Astrocyte of the spinal cord (primary cell): ENCODE results near the gene EIF3B.
"Not testable (repeated sequence)": the region's sequence is repeated elsewhere in the genome, so short reads cannot be mapped to it uniquely, and the experiment has no call there.

Experiments
- DNase-seq: peaks from one replicate; pipeline ENCODE4 v3.0.0; 2011; ENCODE audit warnings: low read depth, low spot score
- H3K4me3 ChIP-seq: 2 replicates; pipeline ENCODE4 v1.5.1; 2011; ENCODE audit warnings: low read depth, mild to moderate bottlenecking, low read length, moderate library complexity
- CTCF ChIP-seq: IDR thresholded peaks from 2 replicates; pipeline ENCODE4 v1.5.1; 2012; ENCODE audit warnings: low read depth, mild to moderate bottlenecking, low read length, inconsistent platforms
- in situ Hi-C: cut with HindIII; loops from 2 replicates; pipeline ENCODE4 v1.10.0; 2017; ENCODE audit warnings: low sequenced_read_pairs

The EIF3B gene

GRCh38 chr7:2321020-2321419 is 33.6 kb upstream of the EIF3B start:
- TF ChIP-seq CTCF = peak; percentile 21
- H3K4me3 ChIP-seq = no peak overlapping the region
- in situ Hi-C loops = no loop called here
- DNase-seq = no peak

DNA sequence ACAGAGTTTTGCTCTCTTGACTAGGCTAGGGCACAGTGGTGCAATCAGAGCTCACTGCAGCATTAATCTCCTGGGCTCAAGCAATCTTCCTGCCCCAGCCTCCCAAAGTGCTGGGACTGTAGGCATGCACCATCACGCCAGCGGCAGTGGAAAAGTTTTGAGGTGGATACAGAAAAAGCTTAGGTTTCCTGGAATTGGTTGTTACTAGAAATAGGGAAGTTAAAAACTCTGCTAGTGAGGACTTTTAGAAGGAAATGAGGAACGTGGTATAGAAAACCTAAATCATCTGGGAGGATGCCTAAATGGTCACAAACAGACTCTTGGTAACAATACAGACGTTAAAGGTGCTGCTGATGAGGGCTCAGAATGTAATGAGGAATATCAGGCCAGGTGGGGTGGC is 29.5 kb upstream of the EIF3B start:
- in situ Hi-C loops = no loop called here
- no peak for TF ChIP-seq CTCF
- DNase-seq = no peak
- H3K4me3 ChIP-seq = no peak overlapping the region

DNA sequence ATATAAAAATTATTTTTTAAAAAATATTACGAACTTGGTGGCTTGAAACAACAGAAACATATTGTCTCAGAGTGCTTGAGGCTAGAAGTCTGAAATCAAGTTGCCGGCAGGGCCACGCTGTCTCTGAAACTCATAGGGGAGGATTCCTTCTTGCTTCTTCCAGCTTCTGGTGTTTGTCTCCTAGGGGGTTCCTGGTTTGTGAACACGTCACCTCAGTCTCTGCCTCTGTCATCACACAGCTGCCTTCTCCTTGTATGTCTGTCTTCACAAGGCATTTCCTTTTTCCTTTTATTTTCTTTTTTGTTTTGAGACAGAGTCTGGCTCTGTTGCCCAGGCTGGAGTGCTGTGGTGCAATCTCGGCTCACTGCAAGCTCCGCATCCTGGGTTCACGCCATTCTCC is 27.7 kb upstream of the EIF3B start:
- DNase-seq = no peak
- in situ Hi-C loops = no loop called here
- TF ChIP-seq CTCF = no peak
- no peak overlapping the region for H3K4me3 ChIP-seq

DNA sequence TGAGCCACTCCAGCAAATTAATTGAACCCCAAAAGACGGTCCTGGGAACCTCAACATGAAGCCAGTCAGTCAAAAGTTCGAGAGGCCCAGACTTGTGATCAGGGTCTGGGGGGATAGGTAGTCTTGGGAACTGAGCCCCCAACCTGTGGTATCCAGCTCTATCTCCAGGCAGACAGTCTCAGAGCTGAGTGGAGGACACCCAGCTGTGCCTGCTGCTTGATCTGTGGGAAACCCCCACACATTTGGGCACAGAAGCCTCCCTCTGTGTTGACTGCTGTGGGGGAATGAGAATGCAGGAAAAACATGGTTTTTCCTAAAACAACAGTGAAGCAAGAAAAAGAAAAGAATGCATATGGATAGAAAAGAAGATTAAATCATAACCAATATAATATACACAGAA is 24.1 kb upstream of the EIF3B start:
- no peak for DNase-seq
- in situ Hi-C loops = no loop called here
- H3K4me3 ChIP-seq = no peak overlapping the region

DNA sequence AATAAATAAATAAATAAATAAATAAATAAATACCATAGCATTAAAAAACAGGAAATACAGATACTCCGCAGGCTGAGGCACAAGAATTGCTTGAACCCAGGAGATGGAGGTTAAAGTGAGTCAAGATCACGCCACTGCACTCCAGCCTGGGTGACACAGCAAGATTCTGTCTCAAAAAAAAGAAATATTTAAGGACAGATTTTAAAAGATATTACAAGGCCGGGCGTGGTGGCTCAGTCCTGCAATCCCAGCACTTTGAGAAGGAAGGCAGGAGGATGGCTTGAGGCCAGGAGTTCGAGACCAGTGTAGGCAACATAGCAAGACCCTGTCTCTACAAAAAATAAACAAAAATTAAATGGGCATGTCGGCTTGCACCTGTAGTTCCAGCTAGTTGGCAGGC is 22.9 kb upstream of the EIF3B start:
- no peak overlapping the region for H3K4me3 ChIP-seq
- TF ChIP-seq CTCF = no peak
- in situ Hi-C loops = no loop called here
- DNase-seq = no peak

More for the DNA sequence above, 24.1 kb upstream of the EIF3B start:
- no peak for TF ChIP-seq CTCF

- not testable (repeated sequence) for DNase-seq, H3K4me3 ChIP-seq
These were observed 21.9 kb upstream of the EIF3B start for GRCh38 chr7:2332606-2333231.

GRCh38 chr7:2336626-2337299 is 17.9 kb upstream of the EIF3B start:
- no peak for DNase-seq
- no peak overlapping the region for H3K4me3 ChIP-seq
- in situ Hi-C loops = no loop called here
- no peak for TF ChIP-seq CTCF

More at GRCh38 chr7:2332606-2333231, 21.9 kb upstream of the EIF3B start:
- in situ Hi-C loops = not testable (repeated sequence)

DNA sequence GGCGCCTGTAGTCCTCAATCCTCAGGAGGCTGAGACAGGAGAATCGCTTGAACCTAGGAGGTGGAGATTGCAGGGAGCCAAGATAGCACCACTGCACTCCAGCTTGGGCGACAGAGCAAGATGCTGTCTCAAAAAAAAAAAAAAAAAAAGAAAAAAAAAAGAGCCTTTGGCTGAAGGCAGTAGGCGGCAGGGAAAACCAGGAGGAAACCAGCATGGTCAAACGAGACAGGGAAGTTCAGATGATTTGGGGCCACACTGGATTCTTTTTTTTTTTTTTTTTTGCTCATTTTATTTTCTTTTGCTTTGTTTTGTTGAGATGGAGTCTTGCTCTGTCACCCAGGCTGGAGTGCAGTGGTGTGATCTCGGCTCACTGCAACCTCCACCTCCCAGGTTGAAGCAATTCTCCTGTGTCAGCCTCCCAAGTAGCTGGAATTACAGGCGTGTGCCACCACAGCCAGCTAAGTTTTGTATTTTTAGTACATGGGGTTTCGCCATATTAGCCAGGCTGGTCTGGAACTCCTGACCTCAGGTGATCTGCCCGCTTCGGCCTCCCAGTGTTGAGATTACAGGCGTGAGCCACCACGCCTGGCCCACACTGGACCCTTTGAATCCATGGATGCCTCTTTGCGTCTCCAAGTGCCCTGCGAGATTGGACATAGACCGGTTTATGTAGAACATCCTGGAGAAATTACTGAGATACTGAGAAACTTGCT is 7.1 kb upstream of the EIF3B start:
- DNase-seq, H3K4me3 ChIP-seq, in situ Hi-C loops: not testable (repeated sequence)
